Cerebellar cortex (tissue), 1 donor: ENCODE data around the gene ARPC4.
A peak's percentile ranks its signal among the peaks of the same experiment; 100 is the strongest.

Source experiments
- DNase-seq: peaks from one replicate; pipeline ENCODE4 v3.0.0-alpha.2; 2015; ENCODE audit warnings: low spot score

ARPC4 gene

GRCh38 chr3:9792405-9793160, at the start of gene ARPC4, which contains the start of gene TADA3:
TSS of gene ARPC4 (plus strand) at chr3:9793082. CDS start at chr3:9793122, 40 bp downstream.
TSS of gene TADA3 (minus strand) at chr3:9792473. CDS start at chr3:9791466, 1,007 bp downstream.
- peak; percentile 97 for DNase-seq

DNA sequence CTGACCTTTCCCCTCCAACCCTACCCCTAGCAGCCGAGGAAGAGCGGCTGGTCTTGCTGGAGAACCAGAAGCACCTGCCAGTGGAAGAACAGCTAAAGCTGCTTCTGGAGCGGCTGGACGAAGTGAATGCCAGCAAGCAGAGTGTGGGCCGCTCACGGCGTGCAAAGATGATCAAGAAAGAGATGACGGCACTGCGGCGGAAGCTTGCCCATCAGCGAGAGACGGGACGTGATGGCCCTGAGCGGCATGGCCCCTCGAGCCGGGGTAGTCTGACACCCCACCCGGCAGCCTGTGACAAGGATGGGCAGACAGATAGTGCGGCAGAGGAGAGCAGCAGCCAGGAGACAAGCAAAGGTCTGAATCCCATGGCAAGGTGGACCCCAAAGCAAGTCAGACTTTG, 49.3 kb upstream of the ARPC4 start:
- DNase-seq, result no peak

DNA sequence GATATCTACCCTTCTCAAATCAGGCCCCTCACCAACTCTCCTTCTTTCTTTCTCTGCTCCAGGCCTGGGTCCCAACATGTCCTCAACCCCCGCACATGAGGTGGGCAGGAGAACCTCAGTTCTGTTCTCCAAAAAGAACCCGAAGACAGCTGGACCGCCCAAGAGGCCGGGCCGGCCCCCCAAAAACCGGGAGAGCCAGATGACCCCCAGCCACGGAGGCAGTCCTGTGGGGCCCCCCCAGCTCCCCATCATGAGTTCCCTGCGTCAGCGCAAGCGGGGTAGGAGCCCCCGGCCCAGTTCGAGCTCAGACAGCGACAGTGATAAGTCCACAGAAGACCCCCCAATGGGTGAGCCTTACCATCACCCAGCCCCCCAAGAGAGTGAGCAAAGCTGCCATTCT, 48.7 kb upstream of the ARPC4 start:
- no peak for DNase-seq

DNA sequence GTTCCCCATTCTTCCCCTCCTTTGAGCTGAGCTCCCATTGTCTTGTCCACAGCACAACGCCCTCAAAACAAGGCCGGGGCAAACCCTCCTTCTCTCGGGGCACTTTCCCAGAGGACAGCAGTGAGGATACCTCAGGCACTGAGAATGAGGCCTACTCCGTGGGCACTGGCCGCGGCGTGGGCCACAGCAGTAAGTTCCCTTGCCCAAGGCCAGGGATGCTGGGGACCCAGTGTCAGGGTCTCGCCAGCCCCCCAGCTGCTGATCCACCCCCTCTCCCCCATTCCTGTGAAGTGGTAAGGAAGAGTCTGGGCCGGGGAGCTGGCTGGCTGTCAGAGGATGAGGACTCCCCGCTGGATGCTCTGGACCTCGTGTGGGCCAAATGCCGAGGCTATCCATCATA, 47.4 kb upstream of the ARPC4 start:
- no peak for DNase-seq

DNA sequence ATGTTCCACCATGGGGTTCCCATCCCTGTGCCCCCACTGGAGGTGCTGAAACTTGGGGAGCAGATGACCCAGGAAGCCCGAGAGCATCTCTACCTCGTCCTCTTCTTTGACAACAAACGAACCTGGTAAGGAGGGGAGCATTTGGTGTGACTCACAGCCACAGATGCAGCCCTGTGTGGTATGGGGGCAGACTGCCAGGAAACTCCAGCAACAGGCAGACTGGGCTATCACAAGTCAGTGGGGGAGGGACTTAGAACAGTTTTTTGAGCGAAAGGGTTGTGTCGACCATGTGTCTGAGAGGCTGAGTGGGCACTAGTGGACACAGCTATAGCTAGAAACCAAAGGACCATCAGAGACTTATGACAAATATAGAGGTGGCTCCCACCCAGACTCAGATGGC, 46.6 kb upstream of the ARPC4 start:
- DNase-seq, result no peak

DNA sequence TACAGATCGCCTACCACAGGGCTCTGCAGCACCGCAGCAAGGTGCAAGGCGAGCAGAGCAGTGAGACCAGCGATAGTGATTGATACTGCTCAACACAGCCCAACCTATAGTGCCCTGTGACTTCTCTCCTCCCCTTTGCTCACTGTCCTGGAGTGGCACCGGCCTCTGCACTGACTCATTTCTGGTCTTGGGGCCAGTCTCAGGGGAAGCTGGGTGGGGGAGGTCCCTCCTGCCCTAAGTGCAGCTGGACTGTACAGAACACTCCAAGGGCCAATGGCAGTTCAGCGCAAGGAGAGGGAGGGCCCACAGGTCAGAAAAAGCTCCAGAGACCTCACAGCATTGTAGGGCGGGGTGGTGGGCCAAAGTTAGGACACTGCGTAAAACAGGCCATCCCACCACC, 45.6 kb upstream of the ARPC4 start:
- DNase-seq, result no peak

GRCh38 chr3:9748031-9748430, 44.9 kb upstream of the ARPC4 start:
- DNase-seq, result no peak

- no peak for DNase-seq
Measured at GRCh38 chr3:9749296-9749644, 43.6 kb upstream of the ARPC4 start.

- peak; percentile 98 for DNase-seq
Measured at GRCh38 chr3:9749645-9750555, 43.0 kb upstream of the ARPC4 start, which contains the start of gene OGG1. TSS of gene OGG1 (plus strand) at chr3:9749952. CDS start at chr3:9750287, 335 bp downstream.

DNA sequence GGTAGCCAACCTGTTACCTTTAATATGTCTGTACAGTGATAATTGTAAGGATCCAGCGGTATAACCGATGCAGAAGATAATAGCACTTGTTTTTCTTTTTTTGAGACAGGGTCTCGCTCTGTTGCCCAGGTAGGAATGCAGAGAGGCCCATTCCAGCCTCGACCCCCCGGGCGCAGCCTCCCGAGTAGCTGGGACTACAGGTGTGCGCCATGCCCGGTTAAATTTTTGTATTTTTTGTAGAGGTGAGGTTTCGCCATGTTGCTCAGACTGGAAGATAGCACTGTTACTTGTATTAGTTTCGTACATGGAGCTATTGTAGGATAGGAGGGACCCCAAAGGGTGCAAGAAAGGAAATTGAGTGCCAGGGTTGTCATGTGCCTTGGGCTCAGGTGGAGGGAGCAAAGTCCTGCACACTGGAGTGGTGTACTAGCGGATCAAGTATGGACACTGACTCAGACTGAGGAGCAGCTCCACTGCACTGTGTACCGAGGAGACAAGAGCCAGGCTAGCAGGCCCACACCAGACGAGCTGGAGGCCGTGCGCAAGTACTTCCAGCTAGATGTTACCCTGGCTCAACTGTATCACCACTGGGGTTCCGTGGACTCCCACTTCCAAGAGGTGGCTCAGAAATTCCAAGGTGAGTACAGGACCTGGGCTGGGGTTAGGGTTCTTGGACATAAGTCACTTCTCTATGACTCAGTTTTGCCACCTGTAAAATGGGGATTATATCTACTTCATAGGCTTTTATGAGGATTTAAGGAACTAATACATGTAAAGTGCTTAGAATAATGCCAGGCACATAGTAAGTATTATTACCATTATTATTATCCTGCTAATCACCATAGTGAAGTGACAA, 42.1 kb upstream of the ARPC4 start:
- no peak for DNase-seq

DNA sequence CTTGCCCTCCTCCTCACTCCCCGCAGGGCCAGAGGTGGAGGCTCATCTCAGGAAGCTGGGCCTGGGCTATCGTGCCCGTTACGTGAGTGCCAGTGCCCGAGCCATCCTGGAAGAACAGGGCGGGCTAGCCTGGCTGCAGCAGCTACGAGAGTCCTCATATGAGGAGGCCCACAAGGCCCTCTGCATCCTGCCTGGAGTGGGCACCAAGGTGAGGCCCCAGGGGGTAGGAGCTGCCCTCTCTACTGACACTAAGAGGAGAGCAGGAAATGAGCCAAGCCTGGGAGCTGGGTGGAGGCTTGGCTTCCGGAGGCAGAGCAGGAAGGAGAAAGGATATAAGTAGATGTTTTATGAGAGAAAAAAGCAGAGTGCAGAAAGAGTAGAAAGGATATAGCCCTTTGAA, 38.2 kb upstream of the ARPC4 start:
- no peak for DNase-seq

DNA sequence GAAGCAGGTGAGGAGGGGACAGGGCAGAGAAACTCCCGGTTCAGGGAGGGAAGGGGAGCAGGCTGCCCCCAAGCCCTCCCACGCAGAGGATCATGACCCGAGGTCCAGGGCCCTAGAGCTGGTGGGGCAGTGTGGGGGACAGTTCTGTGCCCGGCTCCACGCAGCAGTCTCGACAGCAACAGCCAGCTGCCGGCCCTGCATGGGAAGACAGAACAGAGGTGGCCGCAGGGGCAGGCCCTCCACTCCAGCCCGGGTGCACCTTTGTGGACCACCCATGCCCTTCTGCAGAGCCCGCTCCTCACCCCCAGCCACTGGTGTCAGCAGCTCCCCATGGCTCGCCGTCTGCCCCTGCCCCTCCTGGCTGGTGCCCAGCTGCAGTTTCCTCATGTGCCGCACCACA, 35.5 kb upstream of the ARPC4 start:
- DNase-seq, result no peak

- DNase-seq, result no peak
Measured at GRCh38 chr3:9760779-9761505, 31.9 kb upstream of the ARPC4 start.

DNA sequence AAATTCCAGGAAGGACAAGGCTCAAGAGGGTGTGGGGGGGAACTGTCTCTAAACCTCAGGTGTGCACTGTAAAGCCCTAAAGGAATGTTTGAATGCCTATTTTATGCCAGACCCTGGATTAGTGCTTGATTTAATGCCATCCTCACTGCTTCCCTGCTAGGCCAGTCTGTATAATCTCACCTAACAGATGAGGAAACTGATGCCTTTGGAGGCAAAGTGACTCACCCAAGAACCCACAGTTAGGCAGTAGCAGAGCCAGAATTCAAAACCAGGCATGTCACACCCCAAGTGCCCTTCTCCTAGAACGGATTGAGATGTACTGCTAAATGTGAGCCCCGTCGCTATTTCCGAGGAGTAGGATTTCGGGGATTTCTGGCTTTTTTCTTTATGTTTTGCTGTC, 31.0 kb upstream of the ARPC4 start:
- DNase-seq, result no peak

GRCh38 chr3:9762871-9763270, 30.0 kb upstream of the ARPC4 start:
- DNase-seq, result no peak

DNA sequence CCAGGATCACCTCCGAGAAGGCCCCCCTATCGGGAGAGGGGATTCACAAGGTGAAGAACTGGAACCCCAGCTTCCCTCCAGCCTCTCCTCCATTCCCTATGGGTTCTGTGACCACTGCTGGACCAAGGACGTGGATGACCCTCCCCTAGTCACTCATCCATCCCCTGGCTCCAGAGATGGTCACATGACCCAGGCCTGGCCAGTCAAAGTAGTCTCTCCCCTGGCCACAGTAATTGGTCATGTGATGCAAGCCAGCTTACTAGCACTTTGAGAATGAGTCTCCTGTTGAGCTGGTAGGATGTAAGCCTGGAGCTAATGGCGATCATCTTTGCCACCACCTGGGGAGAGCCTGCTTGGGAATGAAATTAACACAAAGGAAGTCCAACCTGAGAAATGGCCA, 27.0 kb upstream of the ARPC4 start:
- no peak for DNase-seq

- DNase-seq, result no peak
Measured at GRCh38 chr3:9767418-9767817, 25.5 kb upstream of the ARPC4 start.

GRCh38 chr3:9768141-9768775, 24.6 kb upstream of the ARPC4 start:
- no peak for DNase-seq

DNA sequence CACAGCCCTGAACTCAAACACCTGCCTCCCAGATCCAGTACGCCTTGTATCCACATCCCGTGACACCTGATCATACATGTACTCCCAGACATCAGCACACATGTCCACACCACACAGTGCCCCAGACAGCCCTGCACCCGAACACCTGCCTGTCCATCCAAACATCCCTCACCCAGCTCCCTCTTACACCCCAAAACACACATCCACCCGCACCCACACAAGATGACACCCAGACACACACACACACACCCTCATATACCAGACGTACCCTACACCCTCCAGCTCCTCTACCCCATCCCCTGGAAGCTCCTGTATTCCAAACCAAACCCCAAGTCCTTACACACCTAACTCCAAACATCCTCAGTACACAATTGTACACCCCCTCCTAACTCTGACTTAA, 23.9 kb upstream of the ARPC4 start:
- no peak for DNase-seq

DNA sequence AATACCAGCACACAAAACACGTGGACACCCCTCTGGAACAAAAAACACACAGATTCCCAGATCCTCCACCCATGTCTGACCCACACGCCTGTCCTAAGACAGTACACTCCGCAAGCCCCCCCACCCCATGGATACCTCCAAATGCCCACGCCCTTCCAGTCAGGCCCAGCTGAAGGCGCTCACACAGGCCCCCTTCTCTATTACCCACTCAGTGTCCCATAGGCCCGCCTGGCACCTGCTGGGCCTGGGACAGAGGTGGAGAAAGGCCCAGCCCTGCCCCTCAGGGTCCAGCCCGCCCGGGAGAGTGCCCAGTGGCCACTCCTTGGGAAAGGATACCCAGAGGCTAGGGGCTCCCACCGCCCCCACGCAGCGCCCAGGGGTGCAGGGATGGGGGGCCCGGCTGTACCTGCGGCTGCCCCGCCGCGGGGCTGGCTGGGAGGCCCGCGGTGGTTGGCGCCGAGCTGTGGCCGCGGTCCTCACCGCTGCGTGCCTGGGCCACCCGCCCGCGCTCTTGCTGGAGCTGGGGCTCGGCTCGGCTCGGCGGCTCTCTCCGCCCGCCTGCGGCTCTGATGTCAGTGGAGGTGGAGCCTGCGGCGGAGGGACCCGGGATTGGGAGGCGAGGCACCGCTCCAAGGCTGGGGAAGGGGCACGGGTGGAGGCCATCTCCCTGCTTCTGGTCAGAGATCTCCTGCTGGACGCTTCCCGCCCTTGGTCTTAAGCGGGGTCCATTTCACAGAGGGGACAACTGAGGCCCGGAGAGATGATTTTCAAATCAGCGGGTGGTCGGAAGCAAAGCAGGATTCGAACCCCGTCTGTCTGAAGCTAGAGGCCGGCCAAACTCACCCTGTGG, 23.2 kb upstream of the ARPC4 start, which contains the start of gene CAMK1:
CAMK1 (minus strand) TSS at position 522 of the 850 bp plus-strand sequence. CDS start 2,198 bp downstream, outside the sequence.
- peak; percentile 64 for DNase-seq
